HPDE6-E6E7 (cell line): ENCODE data around the gene GPR68.
"Not testable (repeated sequence)": the region's sequence is repeated elsewhere in the genome, so short reads cannot be mapped to it uniquely, and the experiment has no call there.

Source experiments
- DNase-seq: peaks from one replicate; pipeline ENCODE4 v3.0.0; 2011; ENCODE audit warnings: missing footprints; ENCODE audit errors: extremely low spot score

GPR68 gene

GRCh38 chr14:91190853-91191252, 53.7 kb downstream of the GPR68 start:
- DNase-seq: no peak

DNA sequence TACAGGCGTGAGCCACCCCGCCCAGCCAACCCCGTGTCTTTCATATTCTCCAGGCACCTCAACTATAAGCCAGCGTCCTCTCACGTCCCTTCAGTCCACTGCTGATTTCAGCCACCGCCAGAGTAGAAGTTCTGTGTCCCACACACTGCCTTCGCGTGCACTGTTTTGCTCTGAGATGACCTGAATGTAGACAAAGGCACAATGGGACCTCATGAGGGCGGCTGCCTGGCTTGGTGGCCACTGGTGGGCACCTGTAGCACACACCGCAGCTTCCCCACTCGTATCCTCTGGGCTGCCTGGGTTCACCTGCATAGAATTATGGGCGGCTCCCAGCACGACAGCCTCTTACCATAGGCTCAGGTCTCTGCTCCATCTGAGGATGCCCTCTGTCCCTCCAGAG, 57.2 kb downstream of the GPR68 start:
- DNase-seq: no peak

GRCh38 chr14:91186515-91187066, 57.9 kb downstream of the GPR68 start:
- DNase-seq: no peak

DNA sequence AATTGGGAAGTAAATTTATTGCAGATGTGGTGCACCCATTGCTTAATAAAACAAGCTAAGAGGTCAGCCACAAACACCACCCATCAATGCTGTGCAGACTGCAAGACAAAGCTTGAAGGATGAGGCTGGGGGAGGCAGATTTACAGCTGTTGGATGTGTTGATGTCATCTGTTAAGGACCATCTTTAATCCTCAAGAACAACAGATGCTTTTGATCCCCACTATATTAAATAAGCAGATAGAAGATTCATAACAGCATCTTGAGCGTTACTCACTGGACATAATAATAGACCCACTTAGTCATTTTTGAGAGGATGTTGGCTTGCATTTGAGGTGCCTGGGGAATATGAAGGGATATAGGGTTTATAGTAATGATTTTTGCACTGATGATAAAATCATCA, 58.8 kb downstream of the GPR68 start:
- DNase-seq: no peak

DNA sequence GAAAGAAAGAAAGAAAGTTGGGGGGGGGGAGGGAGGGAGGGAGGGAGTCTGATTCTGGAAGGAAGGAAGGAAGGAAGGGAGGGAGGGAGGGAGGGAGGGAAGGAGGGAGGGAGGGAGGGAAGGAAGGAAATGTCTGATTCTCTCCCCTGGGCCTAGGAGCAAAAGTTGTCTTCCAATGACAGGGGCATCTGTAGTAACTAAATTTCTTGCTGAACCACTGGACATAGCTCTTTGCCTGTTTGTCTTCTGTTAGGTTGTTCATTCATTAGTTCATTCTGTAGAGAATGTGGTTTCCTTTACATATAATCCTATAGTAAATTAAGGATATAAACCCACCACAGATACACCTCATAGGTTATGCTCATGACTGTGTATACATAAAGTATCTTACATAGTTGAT, 59.9 kb downstream of the GPR68 start:
- no peak for DNase-seq

DNA sequence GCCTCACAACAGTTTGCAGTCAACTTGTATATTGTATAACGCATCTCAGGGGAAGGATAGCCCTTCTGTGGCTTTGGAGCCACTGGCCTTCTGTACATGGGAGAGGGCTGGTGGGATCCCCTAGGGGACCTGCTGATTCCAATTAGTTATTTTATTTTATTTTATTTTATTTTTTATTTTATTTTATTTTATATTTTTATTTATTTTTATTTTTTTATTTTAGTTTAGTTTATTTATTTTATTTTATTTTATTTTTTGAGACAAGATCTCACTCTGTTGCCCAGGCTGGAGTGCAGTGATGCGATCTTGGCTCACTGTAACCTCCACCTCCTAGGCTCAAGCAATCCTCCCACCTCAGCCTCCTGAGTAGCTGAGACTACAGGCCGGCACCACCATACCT, 61.8 kb downstream of the GPR68 start:
- DNase-seq: not testable (repeated sequence)
